HG02759 (cell line): ENCODE measurements around the gene ATXN1L.
"Not testable (repeated sequence)": the region's sequence is repeated elsewhere in the genome, so short reads cannot be mapped to it uniquely, and the experiment has no call there.

Experiments
- ATAC-seq: cut with Tn5 transposase; IDR thresholded peaks from one replicate; pipeline ENCODE4 v1.9.1; 2021; ENCODE audit warnings: mild to moderate bottlenecking, moderate library complexity; ENCODE audit not compliant: unreplicated experiment

The ATXN1L gene

DNA sequence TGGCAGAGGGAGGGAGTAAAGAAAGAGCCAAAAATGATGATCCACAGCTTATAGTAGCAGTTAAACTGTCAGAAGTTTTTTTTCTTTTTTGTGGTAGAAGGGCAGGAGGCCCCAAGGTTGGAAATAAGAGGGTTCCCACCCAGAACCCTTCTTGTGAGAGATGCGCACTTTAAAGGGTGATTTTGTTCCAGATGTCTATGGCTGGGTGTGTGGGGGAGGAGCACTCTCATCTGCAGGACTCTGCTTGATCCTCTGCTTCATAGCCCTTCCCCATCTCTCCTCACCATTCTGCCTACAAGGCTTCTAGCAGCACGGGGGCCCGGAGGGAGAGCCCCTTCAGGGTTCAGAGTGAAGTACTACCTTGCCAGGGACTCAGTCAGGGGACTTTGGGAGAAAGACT, 6.4 kb downstream of the ATXN1L start:
- ATAC-seq: no peak

DNA sequence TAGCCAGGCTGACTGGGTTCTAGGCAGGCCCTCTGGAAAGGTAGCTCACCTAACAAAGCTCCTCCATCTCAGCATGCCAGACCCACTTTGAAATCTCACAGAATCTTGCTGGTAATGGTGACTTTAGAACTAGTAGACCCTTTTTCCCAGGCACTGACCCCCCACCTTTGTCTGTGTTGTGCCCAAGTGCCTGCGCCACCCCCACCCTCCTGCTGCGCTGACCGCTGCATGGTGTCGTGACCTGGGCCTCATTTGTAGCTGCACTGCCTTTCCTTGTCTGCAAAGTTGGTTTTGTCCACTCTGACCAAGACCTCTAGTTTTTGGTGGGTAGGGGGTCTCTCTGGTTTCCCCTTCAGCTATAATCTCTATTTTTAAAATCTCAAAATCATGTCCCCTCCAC, 6.8 kb downstream of the ATXN1L start:
- ATAC-seq: no peak

DNA sequence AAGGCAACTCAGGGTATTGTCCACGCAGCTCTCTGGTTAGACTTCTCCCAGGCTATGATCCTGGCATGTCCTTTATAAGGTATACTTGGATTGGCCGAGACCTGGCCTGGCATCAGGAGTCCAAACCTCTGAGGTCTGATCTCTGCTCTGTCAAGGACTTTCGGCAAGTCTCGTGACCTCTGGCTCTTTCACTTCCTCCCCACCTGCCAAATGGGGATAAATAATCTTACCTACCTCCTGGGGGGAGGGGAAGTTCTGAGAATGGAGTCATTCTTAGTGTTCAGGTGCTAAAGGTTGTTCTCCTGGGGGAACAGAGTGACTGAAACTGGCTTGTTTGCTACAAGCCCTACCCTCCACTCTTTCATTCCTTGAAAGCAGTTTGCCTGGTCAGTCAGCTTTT, 7.6 kb downstream of the ATXN1L start:
- ATAC-seq: peak; percentile 79

DNA sequence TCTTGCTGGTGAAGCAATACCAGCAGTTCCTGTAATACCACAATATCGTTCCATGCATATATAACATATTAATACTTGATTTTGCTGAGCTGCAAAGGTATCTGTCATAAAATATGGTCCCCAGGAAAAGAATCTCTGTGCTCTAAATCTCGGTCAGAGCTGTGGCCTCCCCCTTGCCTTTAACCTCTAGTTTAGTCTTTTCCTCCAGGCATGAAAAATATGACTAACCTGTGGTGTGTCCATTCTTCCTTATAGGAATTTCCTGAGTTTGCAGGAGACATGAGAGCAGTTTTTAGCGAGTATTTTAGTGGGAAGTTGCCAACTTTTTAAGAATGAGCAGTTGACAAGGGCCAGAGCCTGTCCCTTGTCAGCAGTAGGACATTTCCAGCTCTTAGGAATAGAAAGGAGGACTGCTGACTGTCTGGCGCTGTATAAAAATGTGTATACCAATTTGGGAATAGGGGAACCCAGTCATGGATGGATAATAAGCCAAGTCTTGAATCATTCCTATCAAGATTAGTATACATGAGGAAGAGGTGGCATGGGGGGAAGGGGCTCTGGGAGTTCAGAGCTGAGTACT, 8.7 kb downstream of the ATXN1L start:
- ATAC-seq: no peak

DNA sequence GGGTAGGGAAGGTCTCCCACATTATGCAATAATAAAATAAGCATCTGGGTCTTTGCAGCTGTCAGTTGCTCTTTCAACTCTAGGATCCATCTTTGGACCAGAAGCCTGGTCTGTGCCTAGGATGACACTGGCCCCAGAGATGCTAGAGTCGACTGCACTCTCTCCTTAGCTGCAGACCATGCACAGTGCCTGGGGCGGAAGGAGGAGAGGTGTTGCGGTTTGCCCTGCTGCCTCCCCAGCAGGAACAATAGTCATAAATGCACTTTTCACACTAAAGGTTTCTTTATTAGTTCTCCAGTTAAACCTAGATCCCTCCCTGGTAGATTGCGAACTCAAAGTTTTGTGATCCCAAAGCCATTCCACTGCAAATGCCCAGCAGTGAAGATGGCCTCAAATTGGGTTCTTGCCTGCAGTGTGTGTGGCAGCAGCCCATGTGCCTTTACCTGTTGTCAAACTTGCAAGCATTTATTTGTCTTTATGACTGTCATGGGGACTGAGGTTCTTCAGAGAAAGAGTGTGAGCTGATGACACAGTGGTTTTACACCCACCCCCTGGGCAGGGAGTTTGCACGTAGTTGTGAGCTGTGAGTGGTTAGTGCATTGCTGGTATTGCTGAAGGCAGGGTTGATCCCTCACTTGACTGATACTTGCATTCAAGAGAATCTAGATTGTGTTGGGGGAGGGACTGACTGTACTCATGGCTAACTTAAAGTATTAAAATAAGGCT, 10.3 kb downstream of the ATXN1L start:
- no peak for ATAC-seq

DNA sequence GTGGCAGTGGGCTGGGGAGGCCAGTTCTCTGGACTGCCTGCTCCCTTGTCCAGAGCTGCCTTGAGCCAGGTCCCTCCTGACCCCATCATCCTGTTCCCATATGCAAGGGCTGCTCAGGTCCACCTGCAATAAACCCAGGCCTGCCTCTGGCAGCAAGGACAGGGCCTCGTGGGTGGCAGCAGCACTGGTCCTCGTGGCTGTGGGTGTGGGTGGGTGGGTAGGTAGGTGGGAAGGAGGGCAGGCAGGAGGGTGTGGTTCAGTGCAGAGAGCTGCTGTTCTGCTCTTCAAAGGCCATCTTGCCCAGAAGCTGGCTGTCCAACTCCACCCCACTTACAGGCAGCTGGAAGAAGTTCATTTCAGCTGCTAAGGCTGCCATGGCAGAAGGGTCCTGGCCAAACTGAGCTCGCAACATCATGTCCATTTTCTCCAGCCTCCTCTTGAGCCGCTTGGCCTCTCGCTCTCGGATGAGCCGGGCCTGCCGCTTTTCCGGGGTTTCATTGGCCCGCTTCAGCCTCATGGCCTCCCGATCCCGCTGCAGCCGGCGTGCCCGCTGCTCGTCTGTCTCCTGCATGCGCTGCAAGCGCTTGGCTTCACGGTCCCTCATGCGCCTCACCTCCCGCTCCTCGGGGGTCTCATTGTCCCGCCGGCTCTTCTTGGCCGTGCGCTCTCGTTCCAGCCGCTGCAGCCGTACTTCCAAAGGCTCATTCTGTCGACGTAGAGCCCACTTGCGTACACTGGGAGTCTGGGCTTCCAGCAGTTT, 14.2 kb downstream of the ATXN1L start:
- ATAC-seq: no peak

DNA sequence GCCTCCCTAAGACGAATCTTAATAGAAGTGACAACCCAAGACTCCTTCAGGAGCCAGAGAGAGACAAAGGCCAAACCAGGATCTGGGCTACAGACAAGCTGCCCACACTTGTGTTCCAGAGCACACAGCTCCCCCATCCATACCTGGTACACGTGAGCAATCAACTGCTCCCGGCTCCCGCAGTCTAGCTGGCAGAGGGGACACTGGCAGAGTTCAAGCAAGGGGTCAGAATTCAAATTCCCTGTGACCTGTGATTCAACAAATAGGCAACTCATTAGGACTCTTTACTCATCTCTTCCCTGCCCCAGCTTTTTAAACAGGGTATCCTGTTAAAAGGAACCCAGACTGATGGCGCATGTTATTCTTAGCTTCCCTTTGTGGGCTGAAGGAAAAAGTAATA, 18.2 kb downstream of the ATXN1L start:
- no peak for ATAC-seq

DNA sequence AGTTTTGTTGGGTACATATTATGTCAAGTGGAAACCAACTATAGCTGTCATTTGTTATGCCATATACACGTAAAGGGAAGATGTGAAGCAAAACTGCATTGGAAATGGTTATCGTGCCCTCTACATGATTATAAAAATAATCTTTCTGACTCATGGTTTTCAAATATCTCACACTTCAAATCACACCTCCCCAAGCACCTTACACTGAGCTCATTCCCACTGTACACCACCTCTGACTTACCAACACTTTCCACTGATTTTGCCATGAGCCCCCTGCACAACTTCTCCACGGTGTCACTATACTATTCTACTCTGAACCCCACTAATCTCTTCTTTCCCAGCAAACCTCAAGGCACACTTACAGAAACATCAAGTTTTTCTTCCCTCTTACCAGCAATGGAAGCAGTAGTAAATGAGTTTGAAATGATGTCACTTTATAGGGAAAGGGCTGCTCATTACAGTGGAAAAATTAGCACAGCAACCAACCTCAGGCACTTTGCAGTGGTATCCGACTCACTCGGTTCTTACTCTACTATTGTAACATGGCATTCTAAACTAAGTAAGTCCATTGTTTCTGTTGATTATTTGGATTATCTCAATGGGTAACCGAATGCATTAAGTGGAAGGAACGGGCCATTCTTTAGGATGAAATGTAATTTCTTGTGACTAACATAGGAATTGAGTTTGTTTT, 19.5 kb downstream of the ATXN1L start:
- ATAC-seq: no peak

DNA sequence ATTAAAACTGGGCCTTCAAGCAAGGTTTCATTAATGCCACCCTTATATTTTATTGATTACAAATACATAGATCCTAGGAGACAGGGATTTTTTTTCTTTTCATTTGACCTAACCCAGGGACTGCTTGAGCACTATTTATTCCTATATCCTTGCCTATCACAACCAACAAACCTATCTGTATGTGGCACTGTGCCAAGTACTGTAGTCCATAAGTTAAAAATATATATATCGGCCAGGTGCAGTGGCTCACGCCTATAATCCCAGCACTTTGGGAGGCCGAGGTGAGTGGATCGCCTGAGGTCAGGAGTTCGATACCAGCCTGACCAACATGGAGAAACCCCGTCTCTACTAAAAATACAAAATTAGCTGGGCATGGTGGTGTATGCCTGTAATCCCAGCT, 21.4 kb downstream of the ATXN1L start:
- not testable (repeated sequence) for ATAC-seq

DNA sequence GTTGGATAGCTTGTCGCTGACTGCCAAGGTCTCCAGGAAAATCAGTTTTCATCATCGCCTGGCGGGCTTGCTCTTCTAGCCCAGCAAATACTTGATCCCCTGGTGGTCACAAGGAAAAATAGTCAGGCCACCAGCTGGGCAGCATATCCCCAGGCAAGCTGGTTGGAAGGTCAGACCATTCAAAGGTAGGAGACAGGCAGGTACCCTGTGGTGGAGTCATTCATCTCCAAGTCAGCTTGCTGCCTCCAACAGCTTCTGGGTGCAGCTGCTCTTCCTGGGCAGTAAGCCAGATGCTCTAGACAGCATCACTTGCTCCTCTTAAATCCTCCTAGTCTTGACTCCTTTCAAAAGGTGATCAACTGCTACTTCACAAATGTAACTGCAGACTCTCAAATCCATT, 22.2 kb downstream of the ATXN1L start:
- ATAC-seq: no peak

DNA sequence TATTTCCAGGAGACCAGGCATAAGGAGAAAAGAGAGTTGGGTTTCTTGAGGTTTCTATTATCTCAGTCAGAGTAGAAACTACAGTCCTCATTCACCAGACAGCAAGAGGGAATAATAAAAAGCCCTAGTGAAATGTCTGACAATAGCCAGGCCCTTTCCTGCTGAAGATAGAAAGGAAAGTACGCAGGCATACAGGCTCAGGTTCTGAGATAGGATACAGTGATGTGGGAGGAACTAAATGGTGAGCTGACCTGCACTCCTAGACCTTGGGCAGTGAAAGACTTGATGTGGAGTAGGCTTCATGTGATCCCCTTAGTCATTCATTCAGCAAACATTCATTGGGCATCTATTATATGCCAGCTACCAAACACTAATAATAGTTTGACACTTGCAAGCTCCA, 23.3 kb downstream of the ATXN1L start:
- no peak for ATAC-seq

DNA sequence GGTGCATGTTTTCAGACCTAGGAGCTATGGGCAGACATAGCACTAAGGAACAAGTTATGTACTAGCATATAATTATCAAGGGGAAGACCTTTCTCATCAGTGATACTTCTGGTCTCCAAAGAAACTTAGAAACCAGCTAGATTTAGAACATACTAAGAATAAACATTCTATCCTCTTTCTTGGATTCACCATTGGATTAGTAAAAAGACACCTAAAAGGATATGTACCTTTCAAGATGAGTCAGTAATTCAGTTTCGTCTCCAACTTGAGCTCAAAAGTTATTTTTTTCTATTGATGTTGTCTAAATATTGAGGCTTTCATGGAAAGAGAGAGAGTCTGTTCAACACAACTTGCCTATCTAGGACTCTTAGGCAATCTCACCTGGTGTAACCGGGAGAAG, 25.0 kb downstream of the ATXN1L start:
- ATAC-seq: no peak

DNA sequence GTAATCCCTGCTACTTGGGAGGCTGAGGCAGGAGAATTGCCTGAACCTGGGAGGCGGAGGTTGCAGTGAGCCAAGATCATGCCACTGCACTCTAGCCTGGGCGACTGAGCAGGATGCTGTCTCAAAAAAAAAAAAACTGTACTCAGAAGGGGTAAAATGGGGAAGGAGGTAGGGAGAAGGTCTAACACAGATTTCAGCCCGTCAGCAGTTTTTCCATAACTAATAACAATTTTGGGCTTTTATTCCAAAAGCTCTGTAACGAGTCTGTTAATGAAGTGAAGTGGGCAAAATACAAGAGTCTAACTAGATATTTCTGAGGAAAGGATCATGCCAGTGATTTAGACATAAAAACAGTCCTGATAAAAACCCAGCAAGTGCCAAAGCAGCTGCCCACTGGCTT, 27.4 kb downstream of the ATXN1L start:
- ATAC-seq: no peak

DNA sequence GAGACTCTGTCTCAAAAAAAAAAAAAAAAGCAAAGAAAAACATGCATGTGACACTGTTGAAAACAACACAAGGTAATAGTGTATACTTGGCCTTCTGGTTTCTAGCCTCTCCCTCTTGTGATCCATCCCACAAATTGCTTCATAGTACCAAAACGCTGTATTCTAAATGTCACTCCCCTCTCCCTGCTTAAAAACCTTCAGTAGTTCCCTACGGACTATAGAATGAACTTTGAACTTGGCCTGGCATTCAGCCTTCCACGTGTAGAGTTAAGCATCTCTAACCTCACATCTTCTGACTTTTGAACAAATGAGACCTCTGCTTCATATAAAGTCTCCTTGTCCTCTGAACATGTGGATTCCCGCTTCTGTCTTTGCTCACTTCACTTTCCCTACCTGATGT, 33.1 kb downstream of the ATXN1L start:
- no peak for ATAC-seq

DNA sequence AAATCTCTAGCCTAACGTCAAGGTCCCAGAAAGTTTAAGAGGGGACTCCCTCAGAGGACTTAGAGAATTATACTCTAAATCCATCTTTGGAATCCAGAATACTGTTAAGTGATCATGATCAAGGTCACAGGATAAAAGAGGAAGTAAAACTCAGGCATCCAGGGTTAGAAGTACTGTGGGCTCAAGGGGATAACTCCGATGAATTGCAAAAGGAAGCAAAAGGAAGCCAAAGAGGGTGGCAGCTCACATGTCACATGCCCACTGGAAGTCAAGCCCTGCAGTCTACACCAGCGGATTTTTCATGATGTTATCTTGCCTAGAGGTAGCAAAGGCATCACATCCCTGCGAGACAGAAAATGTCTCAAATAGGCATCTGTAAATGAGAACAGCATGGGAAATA, 34.4 kb downstream of the ATXN1L start:
- no peak for ATAC-seq

DNA sequence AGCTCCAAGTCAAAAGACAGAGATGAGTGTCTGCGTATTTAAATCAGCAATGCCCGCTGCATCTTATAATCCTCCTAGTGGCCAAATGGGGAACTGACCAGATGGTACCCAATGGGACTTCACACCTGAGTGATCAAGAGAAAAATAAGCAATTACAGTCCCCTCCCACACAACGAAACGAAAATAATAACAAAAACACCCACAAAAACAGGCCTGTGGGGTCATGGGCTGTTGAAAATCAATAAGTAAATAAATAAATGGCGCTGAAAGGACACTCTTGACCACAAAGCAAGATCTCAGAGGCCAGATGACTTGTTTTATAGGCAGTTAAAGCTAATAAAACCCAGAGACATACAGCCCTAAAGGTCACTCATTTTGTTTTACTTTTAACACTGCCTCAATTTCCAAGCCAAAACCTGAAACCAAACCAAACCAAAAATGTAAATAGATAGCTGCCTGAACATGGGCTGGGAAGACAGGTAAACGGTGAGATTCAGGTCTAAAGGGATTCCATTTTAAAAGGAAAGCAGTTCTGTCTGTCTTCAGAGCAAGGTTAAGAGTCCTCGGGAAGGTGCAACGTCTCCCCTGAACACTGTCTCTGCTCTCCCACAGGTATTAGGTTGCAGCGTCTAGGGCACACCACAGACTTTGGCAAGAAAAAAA, 36.9 kb downstream of the ATXN1L start:
- peak; percentile 31 for ATAC-seq

DNA sequence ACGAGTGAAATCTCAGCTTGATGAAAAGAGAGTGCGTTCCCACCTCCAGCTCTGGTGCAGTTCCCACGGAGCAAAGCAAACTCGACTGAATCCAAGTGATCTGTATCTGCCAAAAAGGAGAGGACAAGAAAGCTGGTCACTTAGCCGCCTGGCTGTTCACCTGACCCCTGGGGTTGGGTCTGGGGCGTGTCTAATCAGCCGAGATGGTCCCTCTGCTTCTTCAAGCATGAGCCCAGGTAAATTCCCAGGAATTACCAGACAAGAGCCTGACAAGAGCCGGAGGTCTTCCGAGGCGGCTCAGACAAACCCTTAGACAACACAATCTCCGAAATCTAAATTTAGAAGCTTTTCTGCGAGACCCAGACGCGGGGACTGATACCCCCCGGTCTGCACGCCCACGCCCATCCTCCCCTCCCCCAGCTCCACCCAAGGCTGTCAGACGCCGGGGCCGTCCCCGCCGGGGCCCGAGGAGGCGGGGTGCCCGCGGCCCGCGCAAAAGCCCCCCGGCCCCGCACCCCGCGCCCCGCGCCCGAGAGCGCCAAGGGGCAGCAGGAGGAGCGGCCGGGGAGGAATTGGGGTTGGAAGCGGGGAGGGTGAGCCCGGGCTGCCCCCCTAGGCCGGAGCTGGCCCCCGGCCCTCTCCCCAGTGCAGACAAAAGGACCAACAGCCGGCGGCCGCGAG, 37.5 kb downstream of the ATXN1L start:
- ATAC-seq: peak; percentile 52

DNA sequence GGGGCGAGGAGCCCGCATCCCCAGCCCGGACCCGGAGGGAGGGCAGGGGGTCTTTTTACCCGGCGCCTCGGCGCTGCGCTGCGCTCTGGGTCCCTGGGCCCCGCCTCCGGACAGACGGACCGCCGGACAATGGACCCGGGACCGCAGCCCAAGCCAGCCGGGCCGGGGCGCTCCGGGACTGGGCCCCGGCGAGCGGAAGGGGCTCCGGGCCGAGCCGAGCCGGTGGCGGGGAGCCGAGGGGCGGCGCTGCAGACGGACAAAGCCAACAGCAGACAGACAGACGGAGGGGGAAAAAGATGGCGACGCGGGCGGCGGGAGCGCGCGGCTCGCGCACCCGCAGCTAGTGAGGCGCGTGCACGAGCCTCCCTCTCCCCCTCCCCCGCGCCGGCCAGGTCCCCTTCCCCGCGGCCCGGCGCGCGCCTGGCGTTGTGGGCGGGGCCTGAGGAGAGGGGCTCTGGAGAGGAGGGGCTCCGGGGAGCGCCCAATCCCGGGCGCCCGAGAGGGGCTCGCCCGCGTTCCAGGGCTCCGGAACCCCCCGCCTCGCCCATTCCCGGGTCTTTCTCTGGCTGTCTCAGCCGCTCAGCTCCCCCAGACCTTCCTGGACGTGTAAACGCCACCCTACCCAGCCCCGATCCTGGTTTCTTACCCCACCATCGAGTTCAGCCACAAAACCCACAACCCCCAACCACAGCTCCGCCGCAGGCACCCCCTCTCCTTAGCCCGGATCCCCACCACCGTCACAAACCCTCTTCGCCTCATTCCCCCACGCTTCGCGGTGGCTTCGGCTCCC, 38.3 kb downstream of the ATXN1L start, which contains the start of gene ZNF821:
Gene ZNF821 (minus strand): TSS at position 334 of the 790 bp plus-strand sequence. CDS start 4,236 bp downstream, outside the sequence.
- ATAC-seq: peak; percentile 62

DNA sequence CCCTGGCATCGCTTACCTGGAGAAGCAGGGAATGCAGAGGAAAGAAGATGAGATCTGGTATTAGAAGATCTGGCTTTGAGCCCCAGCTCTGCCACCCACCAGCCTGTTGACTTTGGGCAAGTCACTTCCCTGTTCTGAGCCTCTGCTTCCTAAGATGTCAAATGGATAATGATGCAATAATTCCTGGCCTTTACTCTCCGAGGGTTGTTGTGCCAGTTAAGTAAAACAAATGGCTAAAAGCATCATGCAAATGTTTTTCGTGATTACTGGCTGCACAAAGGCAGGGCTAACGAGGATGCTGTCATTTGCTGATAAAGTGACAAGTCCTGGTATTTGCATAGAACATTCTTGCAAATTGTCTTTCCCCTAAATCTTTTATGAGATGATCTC, 39.5 kb downstream of the ATXN1L start:
- no peak for ATAC-seq

DNA sequence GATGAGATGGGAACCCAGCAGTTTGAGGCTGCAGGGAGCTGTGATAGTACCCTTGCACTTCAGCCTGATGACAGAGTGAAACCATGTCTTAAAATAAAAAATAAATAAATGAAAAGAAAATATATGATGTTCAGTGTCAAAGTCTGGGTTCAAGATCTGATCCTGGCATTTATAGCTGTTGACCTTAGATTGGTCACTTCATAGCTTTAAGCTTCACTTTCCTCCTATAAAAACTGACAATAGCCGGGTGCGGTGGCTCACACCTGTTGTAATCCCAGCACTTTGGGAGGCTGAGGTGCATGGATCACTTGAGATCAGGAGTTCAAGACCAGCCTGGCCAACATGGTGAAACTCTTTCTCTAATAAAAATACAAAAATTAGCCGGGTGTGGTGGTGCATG, 43.4 kb downstream of the ATXN1L start:
- ATAC-seq: no peak
